Thoracic aorta (tissue), 2 donors: ENCODE results near the gene ABCD4. TPM values are rescaled to one million over a fixed set of nuclear protein-coding genes. Genes with fewer than 3 reads are reported as not detected.
A peak's percentile ranks its signal among the peaks of the same experiment; 100 is the strongest.

Source experiments
- ATAC-seq: fragments of 150-250 bp; one replicate; pipeline ENCODE4 v1.8.0; 2017; ENCODE audit warnings: low read depth; ENCODE audit not compliant: insufficient number of reproducible peaks, low FRiP score
- DNase-seq: peaks from one replicate; pipeline ENCODE4 v3.0.0-alpha.2; 2020; ENCODE audit warnings: low spot score
- H3K27ac ChIP-seq, 2 donors: fragments of 200-600 bp; sonication (generic); 1 replicate in 1 of 2; 2 replicates in 1 of 2; pipeline ENCODE4 v1.5.1; 2016; ENCODE audit warnings: mild to moderate bottlenecking in 2 of 2, moderate library complexity in 2 of 2
- H3K27me3 ChIP-seq: fragments of 200-600 bp; sonication (generic); replicated peaks from 2 replicates; pipeline ENCODE4 v1.6.0; 2016; ENCODE audit warnings: mild to moderate bottlenecking; ENCODE audit not compliant: insufficient read depth
- H3K36me3 ChIP-seq: fragments of 200-600 bp; sonication (generic); one replicate; pipeline ENCODE4 v1.5.1; 2016
- H3K4me1 ChIP-seq, 2 donors: fragments of 200-600 bp; sonication (generic); 1 replicate in 1 of 2; 2 replicates in 1 of 2; pipeline versions ENCODE4 v1.5.1 to v1.6.0; 2016; ENCODE audit warnings: low read depth in 2 of 2, mild to moderate bottlenecking in 1 of 2; ENCODE audit not compliant: control insufficient read depth in 1 of 2
- H3K4me3 ChIP-seq: fragments of 200-600 bp; sonication (generic); 2 replicates; pipeline ENCODE4 v1.5.1; 2016; ENCODE audit warnings: mild to moderate bottlenecking
- H3K9me3 ChIP-seq: fragments of 200-600 bp; sonication (generic); 2 replicates; pipeline ENCODE4 v1.5.1; 2016
- CTCF ChIP-seq: fragments of 200-600 bp; sonication (generic); IDR thresholded peaks from one replicate; pipeline ENCODE4 v1.5.1; 2019; ENCODE audit warnings: antibody characterized with exemption
- total RNA-seq, 2 donors: library from RNA; depleted of rRNA; stranded (reverse); fragments of >200 nt; gene quantifications; one replicate each; pipeline versions ENCODE4 v1.1.0 to v1.2.3, GENCODE V29; 2016

ABCD4 gene
- total RNA-seq, 2 donors from 2014 or later = 47.7 to 62.4 TPM

DNA sequence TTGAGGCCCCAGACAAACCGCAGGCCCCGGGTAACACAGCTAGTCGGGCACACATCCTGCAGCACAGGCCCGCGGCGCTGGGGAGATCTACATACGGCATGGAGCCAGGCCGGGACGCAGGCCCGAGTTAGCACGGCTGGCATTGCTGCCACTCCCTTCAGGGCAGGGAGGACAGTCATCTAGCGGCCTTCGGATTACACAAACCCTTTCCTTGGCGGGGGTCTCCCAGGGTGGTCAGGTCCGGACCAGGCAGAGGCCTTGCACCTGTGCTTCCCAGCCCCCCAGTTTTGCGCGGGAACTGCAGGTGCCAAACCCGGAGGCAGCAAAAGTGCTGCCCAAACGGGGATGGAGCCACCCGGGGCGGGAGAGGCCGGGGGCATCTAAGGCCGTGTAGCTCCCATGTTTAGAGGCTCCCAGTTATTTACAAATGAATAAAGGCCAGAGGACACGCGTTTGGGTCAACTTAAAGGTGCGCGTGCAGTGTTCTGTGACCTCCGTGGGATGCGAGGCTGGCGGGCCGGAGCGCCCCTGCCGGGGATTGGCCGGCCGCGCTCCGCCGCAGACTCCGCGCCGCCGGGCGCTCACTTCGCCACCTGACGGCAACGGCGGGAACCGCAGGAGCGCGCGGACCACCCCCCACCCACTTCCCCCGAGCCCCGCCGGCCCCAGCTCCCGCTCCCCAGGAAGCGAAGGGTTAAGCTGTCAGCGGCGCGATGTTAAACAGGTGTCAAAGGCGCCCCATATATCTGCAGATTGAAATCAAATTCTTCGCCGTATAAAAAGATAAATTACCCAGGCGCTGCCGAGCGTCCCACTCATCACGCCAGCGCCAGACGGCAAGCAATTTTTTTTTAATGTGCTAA, 45.4 kb downstream of the ABCD4 start:
- Histone ChIP-seq H3K36me3 (no peaks in the 10 kb centered on the region), H3K27me3 (no peaks in the 10 kb centered on the region), H3K27ac (no peak overlapping the region), H3K9me3 (no peaks in the 10 kb centered on the region), H3K4me3 (peak overlapping the region; percentile 89), H3K4me1 (peaks cover 10 to 15% of the 10 kb centered on the region in 2 donors)
- peak; percentile 96 for TF ChIP-seq CTCF
- DNase-seq (no peak), ATAC-seq (peak; percentile 60)

GRCh38 chr14:74255281-74255680, 47.5 kb downstream of the ABCD4 start:
- Histone ChIP-seq H3K4me3 (no peak overlapping the region), H3K4me1 (peaks cover 10 to 22% of the 10 kb centered on the region in 2 donors), H3K27ac (no peak overlapping the region), H3K9me3 (no peaks in the 10 kb centered on the region), H3K36me3 (no peaks in the 10 kb centered on the region), H3K27me3 (no peaks in the 10 kb centered on the region)
- DNase-seq (no peak), ATAC-seq (no peak)
- no peak for TF ChIP-seq CTCF

GRCh38 chr14:74249433-74250375, 53.0 kb downstream of the ABCD4 start:
- no peak overlapping the region for H3K27ac ChIP-seq
- H3K27me3 ChIP-seq = no peaks in the 10 kb centered on the region
- H3K4me1 ChIP-seq = peaks cover 0 to 7% of the 10 kb centered on the region in 2 donors
- H3K4me3 ChIP-seq = no peak overlapping the region
- no peaks in the 10 kb centered on the region for H3K9me3 ChIP-seq
- ATAC-seq = no peak
- DNase-seq = no peak
- no peak for TF ChIP-seq CTCF
- no peaks in the 10 kb centered on the region for H3K36me3 ChIP-seq

DNA sequence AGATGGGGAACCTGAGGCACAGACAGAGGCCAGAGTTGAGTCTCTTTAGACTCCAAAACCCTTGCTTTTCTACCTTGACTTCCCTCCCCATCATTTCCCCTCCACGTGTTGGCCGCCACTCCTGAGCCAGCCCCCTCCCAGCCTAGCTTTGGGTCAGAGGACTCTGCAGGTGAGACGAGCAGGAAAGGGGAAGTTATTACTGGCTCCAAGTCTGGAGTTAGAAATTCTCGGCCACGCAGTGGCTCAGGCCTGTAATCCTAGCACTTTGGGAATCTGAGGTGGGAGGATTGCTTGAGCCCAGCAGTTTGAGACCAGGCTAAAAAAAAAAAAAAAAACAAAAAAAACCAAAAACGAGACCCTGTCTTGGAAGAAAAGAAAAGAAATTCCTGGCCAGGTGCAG, 54.7 kb downstream of the ABCD4 start:
- no peak overlapping the region for H3K27ac ChIP-seq
- no peaks in the 10 kb centered on the region for H3K36me3 ChIP-seq
- TF ChIP-seq CTCF = no peak
- no peaks in the 10 kb centered on the region for H3K9me3 ChIP-seq
- no peak overlapping the region for H3K4me3 ChIP-seq
- H3K27me3 ChIP-seq = no peaks in the 10 kb centered on the region
- DNase-seq (no peak), ATAC-seq (no peak)
- H3K4me1 ChIP-seq = peaks cover 0 to 7% of the 10 kb centered on the region in 2 donors

- H3K27ac ChIP-seq = no peak overlapping the region
- peaks cover 0 to 7% of the 10 kb centered on the region in 2 donors for H3K4me1 ChIP-seq
- DNase-seq = no peak
- H3K4me3 ChIP-seq = no peak overlapping the region
- TF ChIP-seq CTCF = no peak
- no peak for ATAC-seq
- no peaks in the 10 kb centered on the region for H3K36me3 ChIP-seq
- H3K9me3 ChIP-seq = no peaks in the 10 kb centered on the region
- H3K27me3 ChIP-seq = peaks cover 13% of the 10 kb centered on the region
Observed at GRCh38 chr14:74246542-74246941, 56.2 kb downstream of the ABCD4 start.
